Inflammatory macrophage (primary cell): ENCODE measurements around the gene LAMTOR3.
"Not testable (repeated sequence)": the region's sequence is repeated elsewhere in the genome, so short reads cannot be mapped to it uniquely, and the experiment has no call there.

Experiments used
- DNase-seq, 2 donors: peaks; one replicate each; pipeline ENCODE4 v3.0.0-alpha.2; 2020 to 2022

LAMTOR3 gene

DNA sequence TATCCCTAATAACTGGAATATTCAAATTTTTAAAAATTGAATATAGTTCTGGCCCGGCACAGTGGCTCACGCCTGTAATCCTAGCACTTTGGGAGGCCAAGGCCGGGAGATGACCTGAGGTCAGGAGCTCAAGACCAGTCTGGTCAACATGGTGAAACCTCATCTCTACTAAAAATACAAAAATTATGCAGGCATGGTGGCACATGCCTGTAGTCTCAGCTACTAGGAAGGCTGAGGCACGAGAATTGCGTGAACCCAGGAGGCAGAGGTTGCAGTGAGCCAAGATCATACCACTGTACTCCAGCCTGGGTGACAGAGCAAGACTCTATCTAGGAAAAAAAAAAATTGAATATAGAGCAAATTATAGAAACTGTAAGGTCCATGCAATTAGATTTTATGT, 64.2 kb downstream of the LAMTOR3 start:
- DNase-seq, result not testable (repeated sequence)

DNA sequence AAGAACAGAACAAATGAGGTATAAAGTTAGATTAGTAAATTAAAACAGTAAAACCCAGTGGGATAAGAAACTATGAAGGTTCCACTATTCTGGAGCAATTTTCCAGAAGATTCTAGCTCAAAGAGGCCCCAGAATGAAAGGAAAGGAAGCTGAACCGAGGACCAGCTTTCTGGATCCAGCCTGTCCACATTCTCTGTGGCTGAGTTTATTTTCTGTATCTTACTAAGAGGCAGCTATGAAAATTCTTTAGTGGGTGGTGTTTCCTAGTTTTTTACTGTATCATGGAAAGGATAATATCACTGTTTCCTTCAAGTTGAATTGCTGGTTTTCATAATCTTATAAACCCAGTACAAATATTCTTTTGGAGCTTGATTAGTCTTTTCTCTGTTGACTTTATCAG, 65.8 kb downstream of the LAMTOR3 start:
- DNase-seq, result no peak
